PC-9 (cell line): ENCODE results near the gene RAP2A.

Source experiments
- CTCF ChIP-seq: fragments of 200-600 bp; sonication (generic); conservative IDR thresholded peaks from 2 replicates; pipeline ENCODE4 v1.6.1; 2017; ENCODE audit warnings: mixed run types, antibody characterized with exemption, mild to moderate bottlenecking, moderate library complexity
- EZH2 ChIP-seq: fragments of 200-600 bp; sonication (generic); IDR thresholded peaks from 2 replicates; pipeline ENCODE4 v1.8.0; 2017; ENCODE audit warnings: antibody characterized with exemption, low read depth

GRCh38 chr13:97432232-97432916, 1.6 kb upstream of the RAP2A start:
- TF ChIP-seq CTCF (no peak), EZH2 (no peak)
